Prostate gland (tissue), 2 donors: ENCODE results near the gene CHRD.
A peak's percentile ranks its signal among the peaks of the same experiment; 100 is the strongest.

ENCODE experiments used
- POLR2A ChIP-seq: fragments of 450-650 bp; IDR thresholded peaks from one replicate; pipeline ENCODE4 v1.6.1; 2016; ENCODE audit warnings: antibody characterized with exemption, mild to moderate bottlenecking
- POLR2AphosphoS5 ChIP-seq: sonication (generic); formaldehyde crosslinking; IDR thresholded peaks from one replicate; pipeline ENCODE4 v1.6.1; 2017; ENCODE audit warnings: antibody characterized with exemption
- TF ChIP-seq, protein P1 (sequence below), 4 experiments: fragments of 200-600 bp in 2 of 4; fragments of 450-650 bp in 2 of 4; sonication (generic) in 2 of 4; IDR thresholded peaks; 1 replicate in 3 of 4; 2 replicates in 1 of 4; pipeline ENCODE4 v1.5.1; 2016 to 2019; ENCODE audit warnings: antibody characterized with exemption in 4 of 4, mild to moderate bottlenecking in 2 of 4, moderate library complexity in 2 of 4

DNA sequence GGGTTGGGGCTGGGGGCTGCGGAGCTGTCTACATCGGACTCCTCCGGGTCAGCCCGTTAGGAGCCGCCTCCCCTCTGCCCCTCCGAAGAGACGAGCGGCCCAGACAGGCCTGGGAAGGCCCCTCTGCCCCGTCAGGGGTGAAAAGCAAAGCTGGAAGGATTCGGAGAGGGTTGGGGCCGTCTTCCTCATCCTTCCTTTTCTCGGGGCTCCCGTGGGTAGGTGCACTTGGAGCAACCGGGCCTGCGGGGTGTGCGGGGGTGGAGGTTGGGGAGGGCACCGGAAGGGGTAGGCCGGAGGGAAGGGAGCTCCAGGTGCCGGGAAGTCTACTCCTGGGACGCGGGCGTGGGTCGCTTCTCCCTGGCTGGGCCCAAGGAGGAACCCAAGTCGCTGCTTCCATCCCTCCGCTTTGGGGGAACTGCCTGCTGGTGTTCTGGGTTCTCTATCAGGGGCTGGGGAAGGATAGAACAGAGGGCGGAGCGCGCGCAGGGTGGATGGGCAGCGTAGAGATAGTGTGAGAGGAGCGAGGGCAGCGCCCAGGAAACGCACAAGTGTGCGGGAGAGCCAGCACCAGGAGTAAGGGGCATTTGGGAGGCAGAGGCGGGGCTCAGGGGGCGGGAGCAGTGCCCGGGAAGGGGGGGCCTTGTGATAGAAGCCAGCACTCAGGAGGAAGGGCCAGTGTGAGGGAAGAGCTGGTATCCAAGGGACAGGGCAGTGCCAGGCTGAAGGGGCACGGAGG is 17.8 kb upstream of the CHRD start:
- TF ChIP-seq POLR2A (peak; percentile 56), POLR2AphosphoS5 (no peak)
- TF ChIP-seq, protein P1, sequence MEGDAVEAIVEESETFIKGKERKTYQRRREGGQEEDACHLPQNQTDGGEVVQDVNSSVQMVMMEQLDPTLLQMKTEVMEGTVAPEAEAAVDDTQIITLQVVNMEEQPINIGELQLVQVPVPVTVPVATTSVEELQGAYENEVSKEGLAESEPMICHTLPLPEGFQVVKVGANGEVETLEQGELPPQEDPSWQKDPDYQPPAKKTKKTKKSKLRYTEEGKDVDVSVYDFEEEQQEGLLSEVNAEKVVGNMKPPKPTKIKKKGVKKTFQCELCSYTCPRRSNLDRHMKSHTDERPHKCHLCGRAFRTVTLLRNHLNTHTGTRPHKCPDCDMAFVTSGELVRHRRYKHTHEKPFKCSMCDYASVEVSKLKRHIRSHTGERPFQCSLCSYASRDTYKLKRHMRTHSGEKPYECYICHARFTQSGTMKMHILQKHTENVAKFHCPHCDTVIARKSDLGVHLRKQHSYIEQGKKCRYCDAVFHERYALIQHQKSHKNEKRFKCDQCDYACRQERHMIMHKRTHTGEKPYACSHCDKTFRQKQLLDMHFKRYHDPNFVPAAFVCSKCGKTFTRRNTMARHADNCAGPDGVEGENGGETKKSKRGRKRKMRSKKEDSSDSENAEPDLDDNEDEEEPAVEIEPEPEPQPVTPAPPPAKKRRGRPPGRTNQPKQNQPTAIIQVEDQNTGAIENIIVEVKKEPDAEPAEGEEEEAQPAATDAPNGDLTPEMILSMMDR (IDR thresholded peaks at IDR 0.05), result no peak
